Measurements from ENCODE around the gene WDFY2.

GRCh38 chr13:51683597-51683996 is 99.3 kb downstream of the WDFY2 start:
- TF ChIP-seq POLR2A (IDR thresholded peaks at IDR 0.05), result no peak
- TF ChIP-seq POLR2AphosphoS5 (IDR thresholded peaks at IDR 0.05), result no peak
- no peak for TF ChIP-seq CTCF (IDR thresholded peaks at IDR 0.05)

All from stomach (tissue), 4 donors.